CD14-positive monocyte (primary cell): ENCODE results near the gene LRRC4C. TPM values are rescaled to one million over a fixed set of nuclear protein-coding genes. Genes with fewer than 3 reads are reported as not detected.
"Not testable (repeated sequence)": the region's sequence is repeated elsewhere in the genome, so short reads cannot be mapped to it uniquely, and the experiment has no call there.

ENCODE experiments used
- DNase-seq, 3 donors: peaks; one replicate each; pipeline ENCODE4 v3.0.0-alpha.2; 2011 to 2022
- H2AFZ ChIP-seq: 2 replicates; pipeline ENCODE4 v1.6.0; 2012; ENCODE audit warnings: mild to moderate bottlenecking, low read depth, low read length, inconsistent platforms; ENCODE audit not compliant: insufficient read depth, poor library complexity, severe bottlenecking
- H3K27ac ChIP-seq, 2 donors: 1 replicate in 1 of 2; 2 replicates in 1 of 2; pipeline ENCODE4 v1.5.1; 2012 to 2013; ENCODE audit warnings: low read length in 2 of 2, control low read depth in 1 of 2, inconsistent platforms in 1 of 2, low read depth in 1 of 2, mild to moderate bottlenecking in 1 of 2
- H3K27me3 ChIP-seq, 2 donors: one replicate each; pipeline versions ENCODE4 v1.6.0 to v1.6.1; 2011 to 2013; ENCODE audit warnings: low read length in 2 of 2; ENCODE audit not compliant: control insufficient read depth in 2 of 2, insufficient read depth in 2 of 2
- H3K36me3 ChIP-seq, 2 donors: replicated peaks in 1 of 2; 1 replicate in 1 of 2; 2 replicates in 1 of 2; pipeline versions ENCODE4 v1.5.1 to v1.6.1; 2012 to 2013; ENCODE audit warnings: low read length in 2 of 2, control low read depth in 1 of 2, inconsistent platforms in 1 of 2, mild to moderate bottlenecking in 1 of 2; ENCODE audit not compliant: insufficient read depth in 2 of 2, control insufficient read depth in 1 of 2
- H3K4me1 ChIP-seq, 2 donors: 1 replicate in 1 of 2; 2 replicates in 1 of 2; pipeline versions ENCODE4 v1.5.1 to v1.6.1; 2012 to 2013; ENCODE audit warnings: low read length in 2 of 2, control low read depth in 1 of 2, inconsistent platforms in 1 of 2, mild to moderate bottlenecking in 1 of 2, moderate library complexity in 1 of 2; ENCODE audit not compliant: insufficient read depth in 2 of 2, control insufficient read depth in 1 of 2
- H3K4me2 ChIP-seq: replicated peaks from 2 replicates; pipeline ENCODE3; 2012; ENCODE audit warnings: low read length, moderate library complexity, mild to moderate bottlenecking; ENCODE audit not compliant: poor library complexity, severe bottlenecking; ENCODE audit errors: extremely low read depth
- H3K4me3 ChIP-seq, 3 experiments: fragments of 200-600 bp in 1 of 3; sonication (generic) in 1 of 3; replicated peaks in 1 of 3; 1 replicate in 2 of 3; 2 replicates in 1 of 3; pipeline ENCODE4 v1.5.1; 2011 to 2013; ENCODE audit warnings: low read length in 3 of 3, mild to moderate bottlenecking in 3 of 3, control low read depth in 2 of 3, low read depth in 2 of 3, inconsistent platforms in 1 of 3, moderate library complexity in 1 of 3
- H3K79me2 ChIP-seq: 2 replicates; pipeline ENCODE4 v1.6.0; 2012; ENCODE audit warnings: mild to moderate bottlenecking, control low read depth, inconsistent platforms, low read length, moderate library complexity; ENCODE audit not compliant: insufficient read depth
- H3K9ac ChIP-seq: 2 replicates; pipeline ENCODE4 v1.6.0; 2017; ENCODE audit warnings: low read length, mild to moderate bottlenecking; ENCODE audit not compliant: insufficient read depth, poor library complexity, severe bottlenecking
- H3K9me3 ChIP-seq, 2 donors: replicated peaks in 1 of 2; 1 replicate in 1 of 2; 2 replicates in 1 of 2; pipeline versions ENCODE4 v1.5.1 to v1.6.1; 2012 to 2013; ENCODE audit warnings: low read length in 2 of 2, control low read depth in 1 of 2; ENCODE audit not compliant: control insufficient read depth in 1 of 2, insufficient read depth in 1 of 2
- H4K20me1 ChIP-seq: 2 replicates; pipeline ENCODE4 v1.6.0; 2012; ENCODE audit warnings: mild to moderate bottlenecking, low read length, control low read depth, moderate library complexity; ENCODE audit not compliant: insufficient read depth
- H3K27ac Mint-ChIP-seq, 7 donors: one replicate each; pipeline ENCODE4 v1.8.0; 2020; ENCODE audit warnings: mild to moderate bottlenecking in 7 of 7, mixed read lengths in 7 of 7, moderate library complexity in 6 of 7, inconsistent platforms in 2 of 7
- H3K27me3 Mint-ChIP-seq, 3 donors: one replicate each; pipeline ENCODE4 v1.8.0; 2021 to 2022; ENCODE audit warnings: low read depth in 3 of 3, mild to moderate bottlenecking in 3 of 3, mixed read lengths in 3 of 3, moderate library complexity in 3 of 3, inconsistent platforms in 1 of 3
- H3K36me3 Mint-ChIP-seq, 2 donors: one replicate each; pipeline ENCODE4 v1.8.0; 2020; ENCODE audit warnings: mixed read lengths in 2 of 2, inconsistent platforms in 1 of 2, mild to moderate bottlenecking in 1 of 2
- H3K4me1 Mint-ChIP-seq: one replicate; pipeline ENCODE4 v1.8.0; 2020; ENCODE audit warnings: mild to moderate bottlenecking, mixed read lengths
- H3K4me3 Mint-ChIP-seq, 2 donors: one replicate each; pipeline ENCODE4 v1.8.0; 2020; ENCODE audit warnings: mild to moderate bottlenecking in 2 of 2, mixed read lengths in 2 of 2, moderate library complexity in 1 of 2
- H3K9me3 Mint-ChIP-seq, 7 donors: one replicate each; pipeline ENCODE4 v1.8.0; 2020 to 2022; ENCODE audit warnings: mixed read lengths in 7 of 7, mild to moderate bottlenecking in 6 of 7, moderate library complexity in 6 of 7, inconsistent platforms in 2 of 7
- CTCF ChIP-seq: fragments of 200-600 bp; IDR thresholded peaks from one replicate; pipeline ENCODE4 v1.8.0; 2022; ENCODE audit warnings: antibody characterized with exemption, mild to moderate bottlenecking
- WGBS: methylation state at CpG from one replicate; pipeline ENCODE4 v1.1.5; 2013; ENCODE audit warnings: missing lambda C conversion rate; ENCODE audit not compliant: insufficient coverage; 5-methylcytosine and 5-hydroxymethylcytosine counted together
- intact Hi-C, 2 donors: fragments of 100-400 bp; cut with micrococcal nuclease; formaldehyde crosslinking; loops; one replicate each; pipeline versions ENCODE4 v1.15.0 to v1.15.1; 2023
- polyA plus RNA-seq, 3 donors: library from polyadenylated mRNA; depleted of rRNA in 1 of 3; unstranded in 2 of 3; stranded (reverse) in 1 of 3; fragments of 300-500 nt in 2 of 3; fragments of >200 nt in 1 of 3; fragmentation: Illumina TruSeq in 2 of 3; gene quantifications; 1 replicate in 2 of 3; 2 replicates in 1 of 3; pipeline ENCODE4 v1.2.3, GENCODE V29; 2012 to 2021

Gene LRRC4C
- polyA plus RNA-seq, 3 donors = not detected

GRCh38 chr11:40867991-40868632, 591.3 kb downstream of the LRRC4C start:
- intact Hi-C loops = no loop called here
- peaks cover 0 to 3% (median 0%) of the 10 kb centered on the region in 3 donors for H3K27me3 Mint-ChIP-seq
- WGBS = 100% methylated on average over 1 of the region's 3 CpGs
- H3K4me3 Mint-ChIP-seq = no peak overlapping the region
- Histone ChIP-seq H3K9ac (no peak overlapping the region), H3K4me3 (no peak overlapping the region), H3K9me3 (no peaks in the 10 kb centered on the region), H4K20me1 (no peaks in the 10 kb centered on the region), H3K27ac (no peak overlapping the region), H3K27me3 (no peaks in the 10 kb centered on the region), H3K4me1 (no peaks in the 10 kb centered on the region), H2AFZ (no peak overlapping the region), H3K36me3 (no peaks in the 10 kb centered on the region), H3K4me2 (no peak overlapping the region), H3K79me2 (no peaks in the 10 kb centered on the region)
- DNase-seq = no peak
- no peaks in the 10 kb centered on the region for H3K4me1 Mint-ChIP-seq
- H3K9me3 Mint-ChIP-seq = peaks cover 0 to 4% (median 0%) of the 10 kb centered on the region in 7 donors
- H3K36me3 Mint-ChIP-seq = no peaks in the 10 kb centered on the region
- no peak for TF ChIP-seq CTCF
- no peak overlapping the region for H3K27ac Mint-ChIP-seq

- H3K4me2 ChIP-seq, H3K9me3 ChIP-seq, H3K4me3 ChIP-seq, H3K9ac ChIP-seq, H3K9me3 Mint-ChIP-seq, H3K27ac Mint-ChIP-seq, H3K4me1 ChIP-seq, DNase-seq, intact Hi-C loops, H3K27me3 Mint-ChIP-seq, H4K20me1 ChIP-seq, H3K27ac ChIP-seq, H2AFZ ChIP-seq, H3K79me2 ChIP-seq, H3K4me3 Mint-ChIP-seq, H3K27me3 ChIP-seq, H3K4me1 Mint-ChIP-seq, H3K36me3 ChIP-seq, H3K36me3 Mint-ChIP-seq: not testable (repeated sequence)
- WGBS = 71% methylated on average over 1 of the region's 1 CpG
Measured at GRCh38 chr11:40857754-40858153, 601.7 kb downstream of the LRRC4C start.
